Activated naive CD4-positive, alpha-beta T cell treated with anti-CD3 and anti-CD28 coated beads, Interleukin-2, amount 50 U/mL, for 16 hours (primary cell): ENCODE data around the gene DHRS7C.

Source experiments
- DNase-seq: peaks from one replicate; pipeline ENCODE4 v3.0.0-alpha.2; 2020

Gene DHRS7C, protein sequence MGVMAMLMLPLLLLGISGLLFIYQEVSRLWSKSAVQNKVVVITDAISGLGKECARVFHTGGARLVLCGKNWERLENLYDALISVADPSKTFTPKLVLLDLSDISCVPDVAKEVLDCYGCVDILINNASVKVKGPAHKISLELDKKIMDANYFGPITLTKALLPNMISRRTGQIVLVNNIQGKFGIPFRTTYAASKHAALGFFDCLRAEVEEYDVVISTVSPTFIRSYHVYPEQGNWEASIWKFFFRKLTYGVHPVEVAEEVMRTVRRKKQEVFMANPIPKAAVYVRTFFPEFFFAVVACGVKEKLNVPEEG

DNA sequence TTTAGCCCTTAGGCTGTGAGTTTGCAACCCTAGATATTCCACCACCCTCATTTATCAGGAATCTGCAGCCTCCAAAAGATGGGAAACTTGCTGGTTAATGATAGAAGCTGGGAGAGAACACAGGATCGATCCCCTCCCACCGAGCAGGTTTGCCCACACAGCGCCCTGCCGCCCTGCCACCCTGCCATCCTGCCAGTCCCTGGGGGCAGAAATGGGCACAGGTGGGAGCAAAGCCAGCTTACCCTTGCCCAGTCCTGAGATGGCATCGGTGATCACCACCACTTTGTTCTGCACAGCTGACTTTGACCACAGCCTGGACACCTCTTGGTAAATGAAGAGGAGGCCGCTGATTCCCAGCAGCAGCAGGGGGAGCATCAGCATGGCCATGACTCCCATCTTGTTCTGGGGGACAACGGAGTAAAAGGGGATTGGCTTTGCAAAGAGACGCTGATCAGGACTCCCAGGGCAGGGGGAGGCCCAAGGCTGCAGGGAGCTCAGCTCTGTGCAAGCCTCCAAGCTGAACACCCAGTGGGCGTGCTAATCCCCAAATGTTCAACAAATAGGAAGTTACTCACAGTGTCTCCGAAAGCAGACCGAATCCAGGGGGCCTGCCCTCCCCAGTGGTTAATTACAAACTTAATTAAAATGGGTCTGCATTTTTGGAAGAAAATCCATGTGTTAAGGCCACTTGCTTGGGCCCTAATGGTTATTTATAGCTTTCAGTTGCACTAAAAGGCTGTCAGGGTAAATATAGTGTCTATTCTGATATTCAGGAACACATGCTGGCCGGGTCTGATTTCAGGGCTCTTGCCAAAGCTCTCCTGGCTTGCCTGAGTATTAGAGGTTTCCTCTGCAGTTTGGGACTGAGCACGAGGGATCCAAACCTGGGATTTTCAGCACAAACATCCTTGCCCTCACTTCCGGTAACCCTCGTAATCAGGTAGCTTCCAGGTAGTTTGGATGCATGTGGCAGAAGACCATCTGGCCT, at the start of gene DHRS7C:
Gene DHRS7C, minus strand, starts transcription at position 704 of the 988 bp plus-strand sequence. Its CDS starts 308 bp downstream, at position 396.
- no peak for DNase-seq

DNA sequence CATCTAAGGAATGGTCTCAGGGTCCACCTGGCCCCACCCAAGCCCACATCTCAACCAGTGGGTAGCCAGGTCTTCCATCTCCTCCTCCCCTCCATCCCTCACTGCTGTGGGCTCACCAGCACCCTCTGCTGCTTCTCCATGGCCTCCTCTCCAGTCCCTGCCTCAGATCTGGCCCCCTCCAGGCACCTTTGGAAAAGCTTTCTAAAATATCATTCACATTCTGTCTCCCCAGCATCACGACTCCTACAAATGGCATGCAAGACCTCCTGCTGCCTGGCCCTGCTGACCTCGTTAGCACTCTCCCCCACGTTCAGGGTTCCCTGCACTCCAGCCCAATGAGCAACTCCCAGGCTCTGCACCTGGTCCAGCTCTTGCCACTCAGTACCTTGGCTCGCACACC, 48.0 kb upstream of the DHRS7C start:
- no peak for DNase-seq

DNA sequence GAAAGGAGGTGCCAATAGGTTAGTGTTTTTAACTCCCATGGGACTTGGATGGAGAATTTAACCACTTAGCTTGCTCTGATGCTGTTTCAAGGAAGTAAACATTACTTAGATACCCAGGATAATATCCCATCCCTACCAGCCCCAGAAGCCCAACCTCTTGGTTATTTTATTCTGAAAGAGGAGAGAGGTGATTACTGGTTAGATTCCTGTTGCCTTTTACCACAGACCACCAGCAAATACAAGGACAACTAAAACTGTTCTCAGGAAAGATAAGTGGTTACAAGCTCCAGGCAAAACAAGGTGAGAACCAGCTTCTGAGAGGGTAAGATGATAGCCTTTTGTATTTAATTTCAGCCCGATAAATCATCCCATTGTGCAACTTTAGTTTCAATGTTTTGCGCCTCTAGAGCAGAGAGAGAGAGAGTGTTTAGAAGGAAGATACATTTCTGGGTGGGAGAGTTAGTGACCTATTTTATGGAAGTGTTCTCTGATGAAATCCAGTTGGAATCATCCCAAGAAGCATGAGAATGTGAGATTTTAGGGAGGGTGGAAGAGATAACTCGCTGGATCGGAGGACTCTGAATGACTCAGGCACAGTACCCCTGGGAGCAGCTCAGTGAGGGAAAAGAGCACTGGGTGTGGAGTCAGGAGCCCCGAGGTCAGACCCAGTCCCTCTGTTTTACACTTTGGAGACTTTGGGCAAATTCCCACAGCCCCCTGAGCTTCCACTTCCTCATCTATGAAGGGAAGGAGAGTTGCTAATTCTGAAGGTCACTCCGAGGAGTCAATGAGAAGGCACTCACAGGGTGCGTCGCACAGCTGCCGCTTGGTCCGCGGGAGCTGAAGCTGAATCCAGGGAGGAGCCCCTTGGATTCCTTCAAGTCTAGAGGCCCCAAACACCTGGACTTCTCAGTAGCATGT, 46.4 kb upstream of the DHRS7C start:
- DNase-seq, result no peak

DNA sequence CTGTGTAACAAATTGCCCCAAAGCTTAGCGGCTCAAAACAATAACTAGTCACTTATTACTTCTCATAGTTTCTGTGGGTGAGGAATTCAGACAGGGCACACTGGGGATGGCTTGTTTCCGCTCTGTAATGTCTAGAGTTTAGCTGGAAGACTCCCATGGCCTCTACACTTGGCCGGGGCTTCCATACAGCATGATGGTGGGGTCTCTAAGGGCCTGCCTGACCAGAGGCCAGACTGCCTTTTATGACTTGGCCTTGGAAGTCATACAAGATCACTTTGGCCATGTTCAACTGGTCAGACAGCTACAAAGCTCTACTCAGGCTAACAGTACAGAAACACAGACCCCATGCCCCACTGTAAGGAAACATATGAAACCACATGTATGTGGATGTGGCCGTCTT, 42.5 kb upstream of the DHRS7C start:
- DNase-seq, result no peak

DNA sequence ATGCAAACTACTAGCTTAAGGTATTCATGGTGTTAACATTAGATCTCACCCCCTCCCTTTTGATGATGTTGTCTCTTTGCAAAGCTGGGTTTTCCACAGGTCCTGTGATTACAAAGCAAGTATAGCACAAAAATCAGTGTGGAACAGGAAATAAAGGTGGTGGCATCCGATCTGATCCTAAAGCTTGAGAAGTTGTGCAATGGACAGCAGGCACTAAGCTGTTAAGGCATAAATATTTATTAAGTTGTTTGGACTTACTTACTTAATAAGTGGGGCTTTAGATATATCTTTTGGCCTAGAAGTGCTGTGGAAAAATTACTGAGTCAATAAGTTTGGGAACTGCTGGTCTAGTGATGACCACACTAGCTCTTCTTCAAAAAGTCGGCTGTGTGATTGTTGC, 39.3 kb upstream of the DHRS7C start:
- DNase-seq, result no peak

DNA sequence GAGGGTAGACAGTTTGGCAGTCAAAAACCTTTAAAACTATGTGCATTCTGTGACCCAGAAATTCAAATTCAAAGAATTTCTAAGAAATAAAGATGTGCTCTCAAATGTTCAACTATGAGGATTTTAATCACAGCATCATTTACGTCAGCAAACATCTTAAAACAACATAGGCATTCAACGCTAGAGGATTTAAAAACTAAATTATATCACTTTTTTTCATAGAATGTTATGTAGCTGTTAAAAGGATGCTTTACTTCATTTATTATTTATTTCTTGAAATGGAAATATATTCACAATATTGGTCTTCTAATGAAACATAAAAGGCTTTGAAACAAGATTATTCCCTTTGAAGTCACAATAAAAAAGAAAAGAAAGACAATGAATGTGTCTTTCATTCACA, 38.0 kb upstream of the DHRS7C start:
- no peak for DNase-seq

DNA sequence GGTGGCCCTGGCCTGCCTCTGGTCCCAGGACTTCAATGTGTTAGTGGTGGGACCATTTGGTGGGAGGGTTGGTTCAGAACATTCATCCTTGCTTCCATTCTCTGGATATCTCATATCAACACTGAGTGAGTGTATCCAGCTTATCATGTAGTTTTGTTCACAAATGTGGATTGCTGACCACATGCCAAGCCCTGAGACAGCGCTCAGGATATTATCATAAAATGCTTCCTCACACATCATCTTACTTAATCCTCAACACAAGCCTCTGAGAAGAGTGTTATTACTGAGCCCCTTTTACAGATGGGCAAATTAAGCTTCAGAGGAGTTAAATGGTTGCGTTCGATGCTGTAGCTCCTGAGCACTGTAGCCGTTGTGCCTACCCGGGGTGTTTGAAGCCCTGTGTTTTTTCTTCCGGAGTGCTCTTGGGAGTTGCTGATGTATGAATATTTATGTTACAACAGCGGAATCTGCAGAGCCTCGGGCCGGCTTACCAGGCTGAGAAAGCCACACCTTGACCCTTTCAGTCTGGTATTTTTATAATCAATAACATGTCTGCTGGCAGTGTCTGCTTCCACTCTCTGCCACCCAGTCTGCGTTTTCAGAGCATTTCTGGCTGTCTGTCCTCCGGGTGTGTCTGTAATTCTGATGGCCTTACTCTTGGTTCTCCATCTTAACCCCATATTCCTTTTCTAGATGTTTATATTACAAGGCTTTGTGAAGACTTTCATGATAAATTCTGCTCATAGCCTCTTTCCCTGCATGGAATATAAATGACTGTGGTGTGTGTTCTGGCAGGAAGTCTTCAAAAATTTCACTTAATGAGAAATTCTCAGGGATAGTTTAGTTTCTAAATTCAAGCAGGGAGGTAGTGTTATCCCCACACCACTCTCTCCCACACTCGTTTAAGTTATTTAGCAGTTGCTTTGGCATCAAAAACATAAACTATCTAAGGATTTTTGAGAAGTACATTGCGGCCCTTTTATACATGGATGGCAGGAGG, 37.2 kb upstream of the DHRS7C start:
- DNase-seq, result no peak

DNA sequence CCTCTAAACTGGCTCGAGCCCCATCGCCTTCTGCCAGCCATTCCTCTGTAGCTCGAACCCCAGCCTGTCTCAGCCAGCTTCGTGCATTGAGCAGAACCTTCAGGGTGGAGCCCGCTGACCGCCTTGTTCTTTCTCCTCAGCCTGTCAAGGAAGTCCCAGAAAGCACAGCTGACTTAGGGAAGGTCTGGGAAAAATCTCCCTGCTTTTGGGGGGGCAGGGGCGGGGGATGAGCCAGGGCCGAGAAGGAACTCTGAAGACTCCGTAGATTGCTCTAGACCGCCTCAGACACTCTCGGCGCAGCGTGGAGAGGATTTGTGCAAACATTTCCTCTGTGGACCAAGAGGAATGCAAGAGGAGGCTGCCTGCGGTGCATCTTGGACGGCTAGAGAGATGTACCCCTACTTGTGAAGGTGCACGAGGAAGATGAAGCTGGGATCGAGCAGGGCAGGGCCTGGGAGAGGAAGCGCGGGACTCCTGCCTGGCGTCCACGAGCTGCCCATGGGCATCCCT, 34.3 kb upstream of the DHRS7C start, which contains the start of gene GLP2R:
Gene GLP2R, plus strand, starts transcription at position 284 of the 510 bp plus-strand sequence. Its CDS starts 140 bp downstream, at position 424.
- no peak for DNase-seq

DNA sequence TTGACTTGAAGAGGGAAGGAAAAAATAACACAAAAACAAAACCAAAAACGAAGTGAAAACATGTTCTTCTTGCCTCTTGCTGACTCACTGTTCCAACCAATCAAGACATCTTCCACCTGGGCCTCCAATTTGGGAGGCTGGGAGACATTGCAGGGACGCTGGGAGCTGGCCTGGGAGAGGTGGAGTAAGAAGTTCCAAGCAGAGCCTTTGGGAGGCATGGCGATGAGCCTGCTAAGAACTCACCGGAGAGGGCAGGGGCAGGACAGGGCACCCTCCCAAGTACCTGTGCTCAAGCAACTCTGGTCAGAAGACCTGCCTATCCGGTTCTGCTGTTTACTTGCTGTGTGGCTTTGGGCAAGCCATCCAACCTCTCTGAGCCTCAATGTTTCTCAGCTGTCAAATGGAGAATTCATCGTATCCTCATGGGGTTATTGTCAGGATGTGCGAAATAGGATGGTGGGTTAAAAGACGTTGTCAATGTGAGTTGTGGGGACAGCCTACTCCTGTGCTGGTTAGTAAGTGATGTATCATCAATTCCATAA, 33.5 kb upstream of the DHRS7C start:
- no peak for DNase-seq

DNA sequence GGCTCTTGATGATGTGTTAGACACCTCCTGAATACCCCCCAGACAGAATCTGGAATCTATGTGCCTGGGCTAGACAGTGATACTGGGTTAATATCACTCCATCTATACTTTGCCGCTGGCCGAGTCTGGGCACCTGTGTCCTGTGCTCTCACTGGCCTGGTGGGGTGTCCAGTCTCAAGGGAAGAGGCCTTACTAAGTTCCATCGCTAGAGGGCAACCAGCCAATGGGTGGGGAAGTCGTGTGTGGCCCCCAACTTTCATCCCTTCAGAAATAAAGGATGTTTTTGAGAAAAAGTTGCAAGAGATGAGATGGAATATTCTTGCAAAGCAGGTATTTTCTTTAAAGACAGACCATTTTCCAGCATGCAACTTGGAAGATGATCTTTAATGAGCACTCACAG, 32.7 kb upstream of the DHRS7C start:
- no peak for DNase-seq

DNA sequence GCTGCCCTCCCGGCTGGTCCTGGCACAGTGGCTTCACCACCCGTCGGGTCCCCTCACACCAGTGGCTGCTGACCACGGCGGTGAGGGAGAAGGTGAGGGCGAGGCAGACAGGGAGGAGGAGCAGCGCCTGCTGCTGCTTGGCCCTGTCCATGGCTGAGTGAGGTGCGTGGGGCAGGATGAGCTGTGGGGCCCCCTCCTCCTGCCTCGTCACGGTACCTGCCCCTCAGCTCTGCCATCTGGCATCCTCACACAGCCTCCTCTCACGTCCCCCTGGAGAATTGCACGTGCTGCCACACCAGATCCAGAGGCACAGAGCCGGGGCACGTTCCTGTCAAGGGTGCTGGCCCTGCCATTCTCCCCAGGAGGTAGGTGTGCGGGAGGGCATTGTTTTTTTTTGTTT, 30.5 kb upstream of the DHRS7C start, which contains the start of gene GSG1L2:
Gene GSG1L2, minus strand, starts transcription at position 159 of the 400 bp plus-strand sequence. Its CDS starts 8 bp downstream, at position 151.
- no peak for DNase-seq

DNA sequence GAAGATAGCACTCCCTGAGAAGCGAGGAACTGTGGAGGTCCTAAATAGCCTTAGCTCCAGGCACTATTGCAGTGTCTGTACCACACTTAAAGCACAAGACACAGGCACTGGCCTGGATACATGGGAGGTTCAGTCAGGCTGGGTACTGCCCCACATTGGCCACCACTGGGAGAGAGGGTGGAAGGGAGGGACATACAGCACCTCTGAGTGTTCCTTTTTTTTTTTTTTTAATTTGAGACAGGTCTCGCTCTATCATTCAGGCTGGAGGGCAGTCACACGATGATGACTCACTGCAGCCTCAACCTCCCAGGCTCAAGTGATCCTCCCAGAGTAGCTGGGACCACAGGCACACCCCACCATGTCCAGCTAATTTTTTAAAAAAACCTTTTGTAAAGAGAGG, 29.1 kb upstream of the DHRS7C start:
- no peak for DNase-seq

DNA sequence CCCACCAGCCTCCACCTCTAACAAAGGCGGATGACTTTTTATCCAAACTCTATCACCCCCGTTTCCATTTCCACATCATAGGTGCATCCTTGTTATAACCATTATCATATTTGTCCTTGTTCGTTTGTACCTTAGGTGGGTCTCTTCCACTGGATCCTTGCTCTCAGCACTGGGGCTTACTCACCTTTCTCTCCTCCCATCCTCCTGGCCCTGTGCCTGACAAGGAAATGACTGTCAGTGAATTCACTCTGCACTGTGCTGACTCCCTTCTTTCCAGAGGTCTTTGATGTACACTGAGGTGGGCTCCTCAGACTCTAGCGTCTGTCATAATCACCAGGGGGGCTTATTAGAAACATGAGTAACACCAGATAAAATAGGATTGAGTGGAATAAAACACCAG, 27.4 kb upstream of the DHRS7C start:
- no peak for DNase-seq

DNA sequence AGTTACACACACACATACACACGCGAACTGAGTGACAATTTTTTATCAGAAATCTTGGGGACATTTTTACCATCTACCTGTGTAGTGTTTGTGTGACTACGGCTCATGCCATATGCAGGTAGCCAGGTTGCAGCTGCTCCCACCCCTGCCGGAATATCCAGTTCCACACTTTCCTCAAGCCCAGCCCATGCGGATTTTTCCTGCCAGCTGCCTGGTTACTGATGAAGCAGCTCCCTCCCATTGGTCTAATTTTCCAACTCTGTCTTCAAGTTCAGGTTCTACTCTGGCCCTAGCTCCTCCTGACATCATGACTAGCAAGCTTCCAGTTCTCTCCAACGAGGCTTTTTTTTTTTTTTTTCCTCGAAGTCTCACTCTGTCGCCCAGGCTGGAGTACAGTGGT, 25.7 kb upstream of the DHRS7C start:
- DNase-seq, result no peak

DNA sequence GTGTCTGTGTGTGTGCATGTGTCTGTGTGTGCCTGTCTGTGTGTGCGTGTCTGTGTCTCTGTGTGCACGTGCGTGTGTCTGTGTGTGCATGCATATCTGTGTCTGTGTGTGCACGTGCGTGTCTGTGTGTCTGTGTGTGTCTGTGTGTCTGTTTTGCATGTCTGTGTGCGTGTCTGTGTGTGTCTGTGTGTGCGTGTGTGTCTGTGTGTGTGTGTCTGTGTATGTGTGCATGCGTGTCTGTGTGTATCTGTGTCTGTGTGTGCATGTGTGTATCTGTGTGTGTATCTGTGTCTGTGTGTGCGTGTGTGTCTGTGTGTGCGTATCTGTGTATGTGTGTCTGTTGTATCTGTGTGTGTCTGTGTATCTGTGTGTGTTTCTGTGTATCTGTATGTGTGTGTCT, 25.1 kb upstream of the DHRS7C start:
- DNase-seq, result no peak

DNA sequence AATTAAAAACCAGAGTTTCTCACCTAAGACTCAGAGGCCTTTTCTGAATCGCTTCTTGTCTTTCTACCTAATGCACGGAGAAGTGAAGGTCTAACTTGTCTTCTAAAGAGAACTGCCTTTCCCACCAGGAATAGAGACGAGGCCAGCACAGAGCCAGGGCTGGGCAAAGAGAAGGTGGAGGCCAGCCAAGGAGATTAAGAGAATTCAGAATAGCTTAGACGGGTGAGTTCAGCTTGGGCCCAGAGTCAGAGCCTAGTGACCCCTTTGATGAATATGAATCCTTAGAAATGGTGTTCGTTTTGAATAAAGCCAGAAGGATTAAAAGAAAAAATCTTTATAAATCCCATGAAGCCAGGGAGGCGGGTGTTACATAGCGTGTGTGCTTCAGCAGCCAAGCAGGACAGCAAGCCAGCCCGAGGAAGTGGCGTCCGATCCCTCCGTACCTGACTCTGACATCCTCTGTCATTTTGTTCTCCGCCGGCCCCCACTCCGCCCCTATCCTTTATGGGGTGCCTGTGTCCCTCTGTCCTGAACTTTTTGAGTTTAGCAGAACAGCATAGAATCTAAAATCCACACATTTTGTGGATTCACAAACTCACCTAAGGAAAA, 23.0 kb upstream of the DHRS7C start:
- DNase-seq, result no peak

DNA sequence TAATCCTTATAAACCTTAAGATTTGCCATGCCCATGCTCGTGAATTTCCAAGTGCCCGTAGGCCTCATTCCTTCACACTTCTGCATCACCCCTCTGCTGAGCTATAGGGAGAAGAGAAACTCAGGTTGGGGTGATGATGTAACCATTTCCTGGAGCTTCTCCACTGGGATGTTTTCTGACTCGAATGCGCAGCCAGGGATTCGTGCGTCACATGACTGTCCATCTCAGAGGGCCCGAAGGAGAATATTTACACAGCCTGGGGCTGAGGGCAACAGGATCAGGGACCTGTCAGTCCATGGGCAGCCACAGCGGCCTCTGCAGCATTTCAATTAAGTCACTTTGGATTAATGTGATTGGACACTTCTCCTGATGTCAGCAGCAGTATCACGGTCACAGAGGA, 21.8 kb upstream of the DHRS7C start:
- no peak for DNase-seq

DNA sequence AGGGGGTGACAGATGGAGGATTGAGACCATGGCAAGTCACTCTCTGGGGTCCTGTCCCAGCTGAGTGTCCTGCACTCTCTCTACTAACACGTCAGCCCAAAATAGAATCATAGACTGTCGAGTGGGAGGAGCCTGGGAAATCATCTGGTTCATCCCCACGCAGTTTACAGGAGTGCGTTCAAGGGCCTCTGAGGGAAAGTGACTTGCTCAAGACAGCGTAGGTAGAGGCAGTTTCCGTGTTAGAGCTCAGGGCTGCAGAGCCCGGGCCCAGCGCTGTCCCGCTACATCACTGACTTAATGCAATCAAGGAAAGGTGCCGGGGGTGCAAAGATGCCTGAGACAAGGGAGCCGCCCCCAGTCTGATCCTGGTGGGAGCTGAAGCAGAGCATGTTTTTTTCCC, 20.1 kb upstream of the DHRS7C start:
- DNase-seq, result no peak

DNA sequence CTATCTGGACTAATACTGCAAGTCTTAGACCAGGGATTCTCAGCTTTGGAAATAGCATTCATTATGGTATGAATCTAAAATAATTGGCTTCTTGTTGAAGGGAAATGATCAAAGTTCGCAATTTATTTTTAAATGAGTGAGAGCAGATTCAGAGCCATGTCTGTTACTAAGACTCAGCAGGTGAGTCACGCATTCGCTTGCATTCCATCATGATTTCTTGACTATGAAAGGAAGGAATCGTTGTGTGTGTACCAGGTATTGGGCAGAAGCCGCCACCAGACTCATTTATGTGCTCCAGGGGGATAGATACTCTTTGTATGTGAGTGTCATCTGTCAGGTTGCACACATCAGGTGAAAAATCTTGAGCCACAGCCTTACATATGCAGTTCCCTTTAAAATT, 19.7 kb upstream of the DHRS7C start:
- DNase-seq, result no peak
